ENCODE data around the gene MRPL53.

Gene MRPL53

DNA sequence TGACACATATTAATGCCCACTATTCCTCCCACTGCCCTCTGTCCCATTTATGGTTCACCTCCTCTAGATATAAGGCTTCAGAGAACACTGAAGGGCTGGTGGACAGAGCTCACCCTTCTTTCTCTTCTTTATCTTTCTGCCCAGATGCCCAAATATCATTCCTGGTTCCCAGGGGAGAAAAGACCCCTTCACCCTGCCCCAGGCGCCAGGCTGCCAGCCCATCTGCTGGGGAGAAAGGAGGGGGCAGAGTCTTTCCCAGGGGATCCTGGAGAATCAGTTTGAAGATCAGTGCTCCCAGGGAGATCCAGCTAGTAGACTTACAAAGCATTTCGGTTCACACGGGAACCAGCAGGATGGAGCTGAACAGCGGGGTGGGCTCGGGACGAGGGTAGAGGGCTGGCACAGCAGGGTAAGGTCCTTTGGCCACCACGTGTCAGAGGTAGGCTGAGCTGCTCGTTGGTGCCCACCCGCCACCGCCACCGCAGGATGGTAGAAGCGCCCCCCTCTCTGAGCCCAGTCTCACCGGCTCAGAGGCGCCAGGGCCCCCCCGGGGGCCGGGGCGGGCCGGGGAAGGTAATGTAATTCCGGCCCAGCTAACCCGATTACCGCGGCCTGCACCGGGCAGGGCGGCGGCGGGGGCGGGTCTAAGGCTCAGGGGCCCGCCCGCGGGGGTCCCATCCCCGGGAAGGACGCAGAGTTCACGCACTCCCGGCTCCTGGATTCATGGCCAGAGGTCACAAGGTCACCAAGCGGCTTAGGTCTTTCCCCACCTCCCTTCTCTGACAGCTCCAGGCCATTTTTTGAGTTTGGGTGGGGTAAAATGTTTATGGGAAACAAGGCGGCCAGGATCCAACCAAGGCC is 40.5 kb upstream of the MRPL53 start:
- TF ChIP-seq, protein P1, sequence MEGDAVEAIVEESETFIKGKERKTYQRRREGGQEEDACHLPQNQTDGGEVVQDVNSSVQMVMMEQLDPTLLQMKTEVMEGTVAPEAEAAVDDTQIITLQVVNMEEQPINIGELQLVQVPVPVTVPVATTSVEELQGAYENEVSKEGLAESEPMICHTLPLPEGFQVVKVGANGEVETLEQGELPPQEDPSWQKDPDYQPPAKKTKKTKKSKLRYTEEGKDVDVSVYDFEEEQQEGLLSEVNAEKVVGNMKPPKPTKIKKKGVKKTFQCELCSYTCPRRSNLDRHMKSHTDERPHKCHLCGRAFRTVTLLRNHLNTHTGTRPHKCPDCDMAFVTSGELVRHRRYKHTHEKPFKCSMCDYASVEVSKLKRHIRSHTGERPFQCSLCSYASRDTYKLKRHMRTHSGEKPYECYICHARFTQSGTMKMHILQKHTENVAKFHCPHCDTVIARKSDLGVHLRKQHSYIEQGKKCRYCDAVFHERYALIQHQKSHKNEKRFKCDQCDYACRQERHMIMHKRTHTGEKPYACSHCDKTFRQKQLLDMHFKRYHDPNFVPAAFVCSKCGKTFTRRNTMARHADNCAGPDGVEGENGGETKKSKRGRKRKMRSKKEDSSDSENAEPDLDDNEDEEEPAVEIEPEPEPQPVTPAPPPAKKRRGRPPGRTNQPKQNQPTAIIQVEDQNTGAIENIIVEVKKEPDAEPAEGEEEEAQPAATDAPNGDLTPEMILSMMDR (conservative IDR thresholded peaks at IDR 0.05) = no peak
- TF ChIP-seq ZFX (IDR thresholded peaks at IDR 0.05) = no peak
- H3K27ac ChIP-seq = no peak overlapping the region

DNA sequence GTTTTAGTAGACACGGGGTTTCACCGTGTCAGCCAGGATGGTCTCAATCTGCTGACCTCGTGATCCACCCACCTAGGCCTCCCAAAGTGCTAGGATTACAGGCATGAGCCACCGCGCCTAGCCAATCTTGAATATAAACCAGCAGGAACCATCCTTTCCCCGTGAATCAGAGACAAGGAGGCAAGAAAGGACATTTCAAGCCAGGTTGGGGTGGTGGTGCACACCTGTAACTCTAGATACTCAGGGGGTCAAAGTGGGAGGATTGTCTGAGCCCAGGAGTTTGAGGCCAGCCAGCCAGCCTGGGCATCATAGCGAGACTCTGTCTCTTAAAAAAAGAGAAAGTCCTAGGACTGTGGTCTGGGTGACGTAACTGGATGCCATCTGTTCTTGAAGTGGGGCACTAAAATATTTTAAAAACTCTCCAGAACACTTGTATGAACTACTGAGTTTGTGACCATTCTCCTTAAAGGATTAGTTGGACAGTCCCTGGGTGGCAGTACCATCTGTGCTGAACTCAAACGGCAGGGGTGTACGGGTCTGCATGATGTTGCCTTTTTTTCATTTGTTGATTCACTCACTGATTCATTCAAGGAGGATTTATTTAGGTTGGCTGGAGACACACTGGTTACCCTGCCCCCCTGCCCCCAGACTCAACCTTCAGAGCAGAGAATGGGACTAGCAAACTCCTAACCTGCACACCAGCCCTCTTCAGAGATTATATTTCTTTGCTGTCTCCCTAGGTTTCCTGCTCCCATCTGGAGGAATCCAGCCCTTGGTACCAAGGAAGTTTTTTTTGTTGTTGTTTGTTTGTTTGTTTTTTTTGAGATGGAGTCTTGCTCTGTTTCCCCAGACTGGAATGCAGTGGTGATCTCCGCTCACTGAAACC is 38.9 kb upstream of the MRPL53 start:
- TF ChIP-seq, protein P1 (conservative IDR thresholded peaks at IDR 0.05) = no peak
- no peak for TF ChIP-seq ZFX (IDR thresholded peaks at IDR 0.05)
- H3K27ac ChIP-seq = no peak overlapping the region

DNA sequence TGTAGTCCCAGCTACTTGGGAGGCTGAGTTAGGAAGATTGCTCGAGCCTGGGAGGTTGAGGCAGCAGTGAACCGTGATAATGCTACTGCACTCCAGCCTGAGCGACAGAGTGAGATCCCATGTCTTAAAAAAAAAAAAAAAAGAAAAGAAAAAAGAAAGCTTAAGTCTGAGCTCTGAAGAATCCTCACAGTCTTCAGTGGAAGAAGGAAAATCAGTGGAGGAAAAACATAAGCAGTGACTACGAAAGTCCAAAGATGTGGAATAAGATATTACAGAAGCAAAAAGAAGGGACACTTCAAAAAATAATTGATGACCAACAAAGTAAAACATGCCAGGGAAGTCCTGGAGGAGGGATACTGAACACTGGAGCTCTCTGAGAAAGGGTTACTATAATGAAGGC is 37.8 kb upstream of the MRPL53 start:
- no peak for TF ChIP-seq ZFX (IDR thresholded peaks at IDR 0.05)
- TF ChIP-seq, protein P1 (conservative IDR thresholded peaks at IDR 0.05) = no peak

DNA sequence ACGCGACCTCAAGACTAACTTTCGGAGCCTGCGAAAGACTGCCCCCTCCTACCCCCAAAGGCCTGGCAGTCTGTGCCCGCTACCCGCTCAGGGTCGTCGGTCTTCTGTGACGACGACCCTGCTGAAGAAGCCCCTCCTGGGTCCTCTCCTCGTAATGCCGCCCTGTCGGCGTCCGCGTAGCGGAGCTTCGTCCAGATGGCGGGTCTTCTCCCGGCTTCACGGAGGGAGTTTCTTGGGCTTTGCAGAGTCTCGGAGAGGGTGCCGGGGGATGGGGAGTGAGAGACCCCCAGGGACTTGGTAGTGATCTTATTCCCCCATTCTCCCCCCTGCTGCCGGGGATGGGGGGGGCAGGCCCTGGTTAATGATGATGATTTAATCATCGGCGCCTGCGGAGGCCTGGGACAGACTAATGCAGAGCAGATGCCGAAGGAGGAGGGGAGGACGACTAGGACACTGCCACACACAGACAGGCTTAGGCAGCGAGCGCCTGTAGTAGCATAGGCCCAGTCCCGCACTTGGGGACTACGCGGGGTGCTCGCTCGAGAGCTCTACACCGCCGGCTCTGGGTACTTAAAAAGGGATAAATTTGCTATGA is 35.5 kb upstream of the MRPL53 start:
- peak overlapping the region; percentile 97 for H3K27ac ChIP-seq
- TF ChIP-seq ZFX (IDR thresholded peaks at IDR 0.05) = 0 out of 2 replicates have a peak, but pooled peaks have one; percentile 14
- TF ChIP-seq, protein P1 (conservative IDR thresholded peaks at IDR 0.05) = no peak

More for the DNA sequence above, 37.8 kb upstream of the MRPL53 start:
- H3K27ac ChIP-seq = no peak overlapping the region

DNA sequence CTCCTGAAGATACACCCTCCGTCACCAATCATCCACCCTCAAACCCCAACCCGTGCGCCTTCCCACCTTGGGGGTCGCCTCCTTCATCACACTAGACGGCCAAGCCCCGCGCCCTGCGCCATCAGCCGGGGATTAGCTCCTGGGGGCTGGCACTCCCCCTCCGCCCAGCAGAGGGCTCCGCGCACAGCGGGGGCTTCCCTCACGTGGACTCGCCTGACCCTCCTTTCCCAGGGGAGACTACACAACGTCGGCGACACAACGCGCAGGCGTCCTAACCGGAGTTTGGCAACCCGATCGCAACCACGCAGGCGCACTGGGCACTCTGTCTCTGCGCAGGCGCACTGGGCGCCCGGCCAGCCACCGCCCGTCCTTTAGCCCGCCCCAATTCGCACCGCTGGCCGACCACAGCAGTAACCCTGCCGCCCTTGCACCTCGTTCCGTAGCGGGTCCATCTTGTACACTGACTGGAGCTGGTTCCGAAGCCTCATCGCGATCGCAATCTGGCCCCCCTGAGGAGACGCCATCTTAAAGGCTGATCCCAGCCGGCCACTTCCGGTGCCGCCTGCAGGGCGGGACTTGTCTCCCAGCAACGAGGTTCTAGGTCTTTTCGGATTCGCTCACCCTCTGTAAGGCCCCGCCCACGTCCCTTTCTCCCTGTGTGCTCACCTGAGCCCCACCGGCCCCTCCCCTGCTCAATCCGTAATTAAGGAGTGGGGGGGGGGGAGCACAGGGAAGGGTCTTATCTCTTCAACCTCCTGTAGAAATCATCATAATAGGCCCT is 34.9 kb upstream of the MRPL53 start, which contains the start of gene PCGF1:
Gene PCGF1, minus strand, starts transcription at position 551 of the 781 bp plus-strand sequence. Its CDS starts 27 bp downstream, at position 524.
- peak within 1 kb of the TSS; percentile 97 for H3K27ac ChIP-seq
- no peak for TF ChIP-seq ZFX (IDR thresholded peaks at IDR 0.05)
- TF ChIP-seq, protein P1 (conservative IDR thresholded peaks at IDR 0.05) = no peak

DNA sequence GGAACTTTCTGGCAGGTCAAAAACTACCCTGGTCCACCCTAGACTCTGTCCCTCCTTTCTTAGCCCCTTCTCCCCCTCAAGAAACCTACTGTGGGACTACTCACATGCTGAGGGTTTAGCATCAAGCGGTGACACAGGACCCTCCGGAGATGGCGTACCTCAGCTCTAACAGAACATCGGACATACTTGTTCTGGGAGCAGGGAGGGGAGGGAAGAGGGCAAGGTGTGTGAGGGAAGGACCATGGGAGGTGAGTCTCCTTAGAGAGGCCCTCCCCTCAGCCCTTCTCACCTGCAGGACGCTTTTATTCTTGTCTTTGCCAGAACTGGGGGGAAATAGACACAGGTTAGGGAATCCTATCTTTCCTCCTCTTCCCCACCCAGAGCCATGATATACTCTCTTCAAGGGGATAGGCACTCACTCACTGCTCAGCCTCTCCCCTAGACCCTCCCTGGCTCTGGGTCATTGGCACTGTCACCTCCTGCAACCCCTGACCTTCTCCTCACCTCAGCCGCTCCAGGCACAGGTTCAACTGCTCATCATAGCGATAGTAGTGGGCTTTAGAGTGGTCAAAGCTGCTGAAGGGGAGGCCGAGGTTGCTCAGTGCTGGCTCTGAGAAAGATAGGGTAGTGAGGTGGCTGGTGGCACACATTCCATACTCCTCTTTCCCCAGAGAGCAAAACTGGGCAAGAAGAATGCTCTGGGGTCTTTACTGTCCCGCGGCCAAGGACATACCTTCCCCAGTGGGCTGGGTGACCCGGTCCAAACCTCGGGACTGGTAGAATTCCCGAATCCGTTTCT is 33.2 kb upstream of the MRPL53 start:
- no peak overlapping the region; the same call in 1 of the 2 replicates for H3K27ac ChIP-seq

More for the DNA sequence above, 33.2 kb upstream of the MRPL53 start:
- TF ChIP-seq ZFX (IDR thresholded peaks at IDR 0.05) = no peak

Data from C4-2B (cell line).